Fibroblast of lung (primary cell): ENCODE results near the gene MCOLN1. TPM values are rescaled to one million over a fixed set of nuclear protein-coding genes. Genes with fewer than 3 reads are reported as not detected.

Experiments used
- DNase-seq, 2 donors: peaks; one replicate each; pipeline versions ENCODE4 v3.0.0 to v3.0.0-alpha.2; 2010; ENCODE audit warnings: low read depth in 2 of 2
- H2AFZ ChIP-seq: 2 replicates; pipeline ENCODE4 v1.5.1; 2012; ENCODE audit warnings: low read length, control low read depth, inconsistent platforms
- H3K27ac ChIP-seq: 2 replicates; pipeline ENCODE4 v1.5.1; 2011; ENCODE audit warnings: low read length, control low read depth; ENCODE audit not compliant: insufficient read depth
- H3K27me3 ChIP-seq: 2 replicates; pipeline ENCODE4 v1.5.1; 2011; ENCODE audit warnings: mild to moderate bottlenecking, low read length; ENCODE audit not compliant: control insufficient read depth, insufficient read depth
- H3K36me3 ChIP-seq: 2 replicates; pipeline ENCODE4 v1.5.1; 2011; ENCODE audit warnings: low read length; ENCODE audit not compliant: control insufficient read depth, insufficient read depth
- H3K4me1 ChIP-seq: 2 replicates; pipeline ENCODE4 v1.5.1; 2011; ENCODE audit warnings: low read length; ENCODE audit not compliant: control insufficient read depth, insufficient read depth; ENCODE audit errors: extremely low read depth
- H3K4me2 ChIP-seq: 2 replicates; pipeline ENCODE4 v1.5.1; 2011; ENCODE audit warnings: low read length, control low read depth; ENCODE audit not compliant: insufficient read depth; ENCODE audit errors: extremely low read depth
- H3K4me3 ChIP-seq, 4 experiments: fragments of 200-600 bp in 1 of 4; sonication (generic) in 1 of 4; replicated peaks in 1 of 4; 2 replicates each; pipeline ENCODE4 v1.5.1; 2011 to 2016; ENCODE audit warnings: low read length in 4 of 4, low read depth in 3 of 4, mild to moderate bottlenecking in 3 of 4, control low read depth in 2 of 4, inconsistent platforms in 1 of 4, mixed read lengths in 1 of 4; ENCODE audit not compliant: insufficient read depth in 1 of 4; ENCODE audit errors: control extremely low read depth in 1 of 4
- H3K79me2 ChIP-seq: 2 replicates; pipeline ENCODE4 v1.5.1; 2012; ENCODE audit warnings: mild to moderate bottlenecking, low read length, inconsistent platforms; ENCODE audit not compliant: control insufficient read depth, insufficient read depth
- H3K9ac ChIP-seq: 2 replicates; pipeline ENCODE4 v1.5.1; 2011; ENCODE audit warnings: mild to moderate bottlenecking, low read length, control low read depth; ENCODE audit not compliant: insufficient read depth
- H3K9me3 ChIP-seq: 2 replicates; pipeline ENCODE4 v1.5.1; 2012; ENCODE audit warnings: low read depth, low read length; ENCODE audit not compliant: control insufficient read depth, insufficient read depth
- H4K20me1 ChIP-seq: 2 replicates; pipeline ENCODE4 v1.5.1; 2011; ENCODE audit warnings: low read length; ENCODE audit not compliant: control insufficient read depth, insufficient read depth; ENCODE audit errors: extremely low read depth
- EZH2 ChIP-seq: IDR thresholded peaks from 2 replicates; pipeline ENCODE4 v1.5.1; 2012; ENCODE audit warnings: low read length, control low read depth, mild to moderate bottlenecking; ENCODE audit errors: missing control alignments
- polyA plus RNA-seq, 2 donors: library from polyadenylated mRNA; depleted of rRNA in 1 of 2; stranded (reverse) in 1 of 2; unstranded in 1 of 2; fragments of >200 nt; gene quantifications; 2 replicates each; pipeline ENCODE4 v1.2.1, GENCODE V29; 2011 to 2012; ENCODE audit warnings: missing spikeins in 1 of 2
- total RNA-seq: library from RNA; depleted of rRNA; stranded (reverse); fragments of >200 nt; gene quantifications from 2 replicates; pipeline ENCODE4 v1.2.1, GENCODE V29; 2014
- TF ChIP-seq, protein P1 (sequence below), 2 donors: IDR thresholded peaks in 1 of 2; conservative IDR thresholded peaks in 1 of 2; 1 replicate in 1 of 2; 2 replicates in 1 of 2; pipeline ENCODE4 v1.5.1; 2011 to 2012; ENCODE audit warnings: low read length in 2 of 2, control low read depth in 1 of 2, inconsistent platforms in 1 of 2, low read depth in 1 of 2, mild to moderate bottlenecking in 1 of 2

Gene MCOLN1
- total and polyA plus RNA-seq, 2 donors (not counting 1 experiment from before 2014, with no cell fraction given): 4.0 to 15.1 TPM

DNA sequence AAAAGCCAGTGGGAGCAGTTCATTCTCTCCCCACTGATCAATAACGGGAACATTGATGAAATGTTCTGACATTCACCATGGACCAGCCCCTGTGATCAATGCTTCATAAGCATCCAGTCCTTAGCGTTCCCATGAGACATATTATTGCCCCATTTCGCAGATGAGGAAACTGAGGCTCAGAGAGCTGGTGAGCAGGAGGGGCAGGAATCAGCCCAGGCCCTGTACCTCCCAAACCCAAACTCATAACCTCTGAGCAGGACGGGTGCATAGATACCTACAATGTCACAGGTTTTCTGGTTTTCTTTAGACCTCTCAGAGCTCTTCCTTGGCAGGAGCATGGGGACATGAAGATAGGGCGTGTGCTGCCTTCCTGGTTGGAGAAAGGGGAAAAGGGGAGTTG is 2.1 kb downstream of the MCOLN1 start:
- TF ChIP-seq, protein P1, sequence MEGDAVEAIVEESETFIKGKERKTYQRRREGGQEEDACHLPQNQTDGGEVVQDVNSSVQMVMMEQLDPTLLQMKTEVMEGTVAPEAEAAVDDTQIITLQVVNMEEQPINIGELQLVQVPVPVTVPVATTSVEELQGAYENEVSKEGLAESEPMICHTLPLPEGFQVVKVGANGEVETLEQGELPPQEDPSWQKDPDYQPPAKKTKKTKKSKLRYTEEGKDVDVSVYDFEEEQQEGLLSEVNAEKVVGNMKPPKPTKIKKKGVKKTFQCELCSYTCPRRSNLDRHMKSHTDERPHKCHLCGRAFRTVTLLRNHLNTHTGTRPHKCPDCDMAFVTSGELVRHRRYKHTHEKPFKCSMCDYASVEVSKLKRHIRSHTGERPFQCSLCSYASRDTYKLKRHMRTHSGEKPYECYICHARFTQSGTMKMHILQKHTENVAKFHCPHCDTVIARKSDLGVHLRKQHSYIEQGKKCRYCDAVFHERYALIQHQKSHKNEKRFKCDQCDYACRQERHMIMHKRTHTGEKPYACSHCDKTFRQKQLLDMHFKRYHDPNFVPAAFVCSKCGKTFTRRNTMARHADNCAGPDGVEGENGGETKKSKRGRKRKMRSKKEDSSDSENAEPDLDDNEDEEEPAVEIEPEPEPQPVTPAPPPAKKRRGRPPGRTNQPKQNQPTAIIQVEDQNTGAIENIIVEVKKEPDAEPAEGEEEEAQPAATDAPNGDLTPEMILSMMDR (conservative IDR thresholded peaks at IDR 0.05 in 1 of 2, IDR thresholded peaks at IDR 0.05 in 1 of 2; ENCODE audit: low read depth in 1 of 2, low read length in 2 of 2): no peak
- TF ChIP-seq EZH2: no peak
- no peaks in the 10 kb centered on the region for H4K20me1 ChIP-seq

DNA sequence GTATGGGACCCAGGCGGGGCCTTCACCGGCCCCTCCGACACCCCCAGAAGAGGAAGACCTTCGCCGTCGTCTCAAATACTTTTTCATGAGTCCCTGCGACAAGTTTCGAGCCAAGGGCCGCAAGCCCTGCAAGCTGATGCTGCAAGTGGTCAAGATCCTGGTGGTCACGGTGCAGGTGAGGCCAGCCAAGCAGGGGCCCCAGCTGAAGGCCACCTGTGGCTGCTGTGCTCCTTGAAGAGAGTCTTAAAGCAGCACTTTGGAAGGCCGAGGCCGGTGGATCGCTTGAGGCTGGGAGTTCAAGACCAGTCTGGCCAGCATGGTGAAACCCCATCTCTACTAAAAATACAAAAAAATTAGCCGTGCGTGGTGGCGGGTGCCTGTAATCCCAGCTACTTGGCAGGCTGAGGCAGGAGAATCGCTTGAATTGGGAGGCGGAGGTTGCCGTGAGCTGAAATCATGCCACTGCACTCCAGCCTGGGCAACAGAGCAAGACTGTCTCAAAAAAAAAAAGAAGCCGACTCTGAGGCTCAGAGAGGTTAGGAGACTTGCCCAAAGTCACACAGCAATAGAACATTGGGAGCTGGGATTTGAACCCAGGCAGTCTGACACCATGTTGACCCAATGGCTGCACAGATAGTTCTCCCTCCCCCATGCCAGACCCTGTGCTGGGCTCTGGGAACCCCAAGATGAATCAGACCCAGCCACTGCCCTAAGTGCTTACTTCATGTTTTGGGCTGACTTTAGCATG is 2.7 kb downstream of the MCOLN1 start:
- Histone ChIP-seq H3K36me3 (peaks cover 12% of the 10 kb centered on the region), H3K4me3 (no peak overlapping the region), H3K27me3 (no peaks in the 10 kb centered on the region), H3K27ac (no peak overlapping the region), H4K20me1 (no peaks in the 10 kb centered on the region), H3K4me1 (peaks cover 2% of the 10 kb centered on the region), H3K9me3 (no peaks in the 10 kb centered on the region), H3K4me2 (no peak overlapping the region), H3K9ac (no peak overlapping the region), H3K79me2 (peaks cover 2% of the 10 kb centered on the region), H2AFZ (no peak overlapping the region)
- DNase-seq: no peak
- no peak for TF ChIP-seq EZH2
- TF ChIP-seq, protein P1 (conservative IDR thresholded peaks at IDR 0.05 in 1 of 2, IDR thresholded peaks at IDR 0.05 in 1 of 2; ENCODE audit: low read depth in 1 of 2, low read length in 2 of 2): no peak

More for the DNA sequence above, 2.1 kb downstream of the MCOLN1 start:
- Histone ChIP-seq H3K4me2 (no peak overlapping the region), H3K36me3 (peaks cover 11% of the 10 kb centered on the region), H2AFZ (no peak overlapping the region), H3K79me2 (peaks cover 2% of the 10 kb centered on the region), H3K9me3 (no peaks in the 10 kb centered on the region), H3K4me3 (no peak overlapping the region), H3K27ac (no peak overlapping the region), H3K4me1 (peaks cover 2% of the 10 kb centered on the region), H3K9ac (no peak overlapping the region), H3K27me3 (no peaks in the 10 kb centered on the region)
- DNase-seq: no peak

DNA sequence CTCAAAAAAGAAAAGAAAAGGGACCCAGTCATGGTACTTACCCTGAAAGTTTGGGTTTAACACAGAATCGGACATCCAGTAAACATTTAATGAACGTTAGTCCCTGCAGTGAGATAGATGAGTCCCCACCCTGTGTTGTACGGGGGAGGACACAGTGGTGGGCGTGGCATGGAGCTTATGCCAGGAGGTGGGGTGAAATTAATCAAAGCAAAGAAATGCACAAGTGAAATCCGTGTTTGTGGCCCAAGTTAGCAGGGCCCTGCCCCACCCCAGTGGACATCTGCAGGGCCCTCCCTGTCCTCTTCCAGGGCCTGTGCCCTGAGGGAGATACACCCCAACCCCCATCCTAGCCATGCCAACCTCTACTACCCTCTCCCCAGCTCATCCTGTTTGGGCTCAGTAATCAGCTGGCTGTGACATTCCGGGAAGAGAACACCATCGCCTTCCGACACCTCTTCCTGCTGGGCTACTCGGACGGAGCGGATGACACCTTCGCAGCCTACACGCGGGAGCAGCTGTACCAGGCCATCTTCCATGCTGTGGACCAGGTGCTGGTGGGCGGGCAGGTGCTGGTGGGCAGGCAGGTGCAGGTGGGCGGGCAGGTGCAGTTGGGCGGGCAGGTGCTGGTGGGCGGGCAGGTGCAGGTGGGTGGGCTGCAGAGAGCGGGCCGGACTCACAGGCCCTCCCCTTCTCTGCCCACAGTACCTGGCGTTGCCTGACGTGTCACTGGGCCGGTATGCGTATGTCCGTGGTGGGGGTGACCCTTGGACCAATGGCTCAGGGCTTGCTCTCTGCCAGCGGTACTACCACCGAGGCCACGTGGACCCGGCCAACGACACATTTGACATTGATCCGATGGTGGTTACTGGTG is 3.9 kb downstream of the MCOLN1 start:
- Histone ChIP-seq H2AFZ (no peak overlapping the region), H3K27ac (no peak overlapping the region), H3K27me3 (no peaks in the 10 kb centered on the region), H4K20me1 (no peaks in the 10 kb centered on the region), H3K36me3 (peaks cover 12% of the 10 kb centered on the region), H3K4me2 (no peak overlapping the region), H3K9me3 (no peaks in the 10 kb centered on the region), H3K79me2 (peaks cover 2% of the 10 kb centered on the region), H3K4me3 (no peak overlapping the region), H3K9ac (no peak overlapping the region), H3K4me1 (peaks cover 2% of the 10 kb centered on the region)
- TF ChIP-seq, protein P1 (conservative IDR thresholded peaks at IDR 0.05 in 1 of 2, IDR thresholded peaks at IDR 0.05 in 1 of 2; ENCODE audit: low read depth in 1 of 2, low read length in 2 of 2): no peak
- no peak for TF ChIP-seq EZH2
- DNase-seq: no peak
